NCI-H345 treated with DMSO at 0.1 percent for 48 hours (cell line): ENCODE results near the gene GPR61.

Experiments
- DNase-seq: peaks from one replicate; lab custom pipeline; 2025; ENCODE audit not compliant: unreplicated experiment; lab: John Stamatoyannopoulos, UW

The GPR61 gene

GRCh38 chr1:109539676-109540075 is at the start of gene GPR61:
Gene GPR61, plus strand, starts transcription at chr1:109539872. Its CDS starts 3,151 bp downstream, at chr1:109543023.
- DNase-seq = no peak

- peak; percentile 25 for DNase-seq
Observed at GRCh38 chr1:109490029-109490933, 49.4 kb upstream of the GPR61 start.

GRCh38 chr1:109490934-109491302 is 48.8 kb upstream of the GPR61 start:
- DNase-seq = no peak

- DNase-seq = no peak
Observed at GRCh38 chr1:109491372-109491771, 48.3 kb upstream of the GPR61 start.

GRCh38 chr1:109492779-109493178 is 46.9 kb upstream of the GPR61 start:
- no peak for DNase-seq

GRCh38 chr1:109493227-109493626 is 46.4 kb upstream of the GPR61 start:
- DNase-seq = no peak

GRCh38 chr1:109493805-109494539 is 45.7 kb upstream of the GPR61 start, which contains the start of gene CYB561D1:
Gene CYB561D1, plus strand, starts transcription at chr1:109494094. Its CDS starts 46 bp downstream, at chr1:109494140.
- peak; percentile 62 for DNase-seq

GRCh38 chr1:109495738-109496137 is 43.9 kb upstream of the GPR61 start:
- no peak for DNase-seq

GRCh38 chr1:109497449-109498160 is 42.1 kb upstream of the GPR61 start:
- no peak for DNase-seq

- DNase-seq = no peak
Observed at GRCh38 chr1:109498161-109498801, 41.4 kb upstream of the GPR61 start.

GRCh38 chr1:109499081-109499480 is 40.6 kb upstream of the GPR61 start:
- no peak for DNase-seq

- DNase-seq = no peak
Observed at GRCh38 chr1:109499661-109500536, 39.8 kb upstream of the GPR61 start.

- no peak for DNase-seq
Observed at GRCh38 chr1:109500941-109501381, 38.7 kb upstream of the GPR61 start.

GRCh38 chr1:109501644-109502363 is 37.9 kb upstream of the GPR61 start:
- DNase-seq = no peak

GRCh38 chr1:109502364-109502851 is 37.3 kb upstream of the GPR61 start:
- no peak for DNase-seq

GRCh38 chr1:109503935-109504334 is 35.7 kb upstream of the GPR61 start:
- DNase-seq = no peak

- DNase-seq = no peak
Observed at GRCh38 chr1:109504974-109505373, 34.7 kb upstream of the GPR61 start.

- no peak for DNase-seq
Observed at GRCh38 chr1:109508001-109508872, 31.4 kb upstream of the GPR61 start.
